IPS-20b (cell line): ENCODE measurements around the gene KIAA0753.
"Not testable (repeated sequence)": the region's sequence is repeated elsewhere in the genome, so short reads cannot be mapped to it uniquely, and the experiment has no call there.

Source experiments
- H3K27ac ChIP-seq: one replicate; pipeline ENCODE4 v1.5.1; 2013; ENCODE audit warnings: low read length
- H3K27me3 ChIP-seq: 2 replicates; pipeline ENCODE4 v1.6.1; 2013; ENCODE audit warnings: mild to moderate bottlenecking, low read length, inconsistent platforms; ENCODE audit not compliant: insufficient read depth
- H3K36me3 ChIP-seq: 2 replicates; pipeline ENCODE4 v1.6.1; 2013; ENCODE audit warnings: low read depth, mild to moderate bottlenecking, inconsistent platforms, low read length, moderate library complexity; ENCODE audit not compliant: insufficient read depth
- H3K4me1 ChIP-seq: 2 replicates; pipeline ENCODE4 v1.6.1; 2013; ENCODE audit warnings: mild to moderate bottlenecking, control low read depth, inconsistent platforms, low read length, moderate library complexity; ENCODE audit not compliant: insufficient read depth
- H3K4me3 ChIP-seq: 2 replicates; pipeline ENCODE4 v1.5.1; 2013; ENCODE audit warnings: mild to moderate bottlenecking, low read length, inconsistent platforms
- H3K9ac ChIP-seq: 2 replicates; pipeline ENCODE4 v1.6.1; 2013; ENCODE audit warnings: low read depth, mild to moderate bottlenecking, inconsistent platforms, low read length, moderate library complexity
- H3K9me3 ChIP-seq: 2 replicates; pipeline ENCODE4 v1.6.1; 2013; ENCODE audit warnings: mild to moderate bottlenecking, low read depth, low read length, inconsistent platforms; ENCODE audit not compliant: insufficient read depth

Gene KIAA0753

GRCh38 chr17:6573982-6574686, 66.4 kb downstream of the KIAA0753 start:
- Histone ChIP-seq H3K9ac (no peak overlapping the region), H3K4me1 (no peaks in the 10 kb centered on the region; the same call in none of the 2 replicates), H3K4me3 (no peak overlapping the region), H3K9me3 (no peaks in the 10 kb centered on the region), H3K36me3 (peaks cover 13% of the 10 kb centered on the region; the same call in 1 of the 2 replicates), H3K27me3 (no peaks in the 10 kb centered on the region), H3K27ac (no peak overlapping the region)

- H3K27ac ChIP-seq, H3K9ac ChIP-seq, H3K4me3 ChIP-seq, H3K9me3 ChIP-seq, H3K4me1 ChIP-seq, H3K36me3 ChIP-seq, H3K27me3 ChIP-seq: not testable (repeated sequence)
Observed at GRCh38 chr17:6573495-6573894, 67.0 kb downstream of the KIAA0753 start.

- Histone ChIP-seq H3K27ac (no peak overlapping the region), H3K9ac (no peak overlapping the region), H3K36me3 (peaks cover 1% of the 10 kb centered on the region; the same call in 1 of the 2 replicates), H3K4me1 (peaks cover 7% of the 10 kb centered on the region; the same call in 1 of the 2 replicates), H3K4me3 (no peak overlapping the region), H3K27me3 (no peaks in the 10 kb centered on the region), H3K9me3 (no peaks in the 10 kb centered on the region)
Observed at GRCh38 chr17:6572972-6573370, 67.5 kb downstream of the KIAA0753 start.

GRCh38 chr17:6571452-6571781, 69.1 kb downstream of the KIAA0753 start:
- H3K4me3 ChIP-seq, result no peak overlapping the region
- no peaks in the 10 kb centered on the region for H3K9me3 ChIP-seq
- no peak overlapping the region for H3K27ac ChIP-seq
- H3K36me3 ChIP-seq, result no peaks in the 10 kb centered on the region
- H3K4me1 ChIP-seq, result peaks cover 16% of the 10 kb centered on the region; the same call in 1 of the 2 replicates
- no peak overlapping the region for H3K9ac ChIP-seq
- no peaks in the 10 kb centered on the region for H3K27me3 ChIP-seq

GRCh38 chr17:6570731-6571451, 69.6 kb downstream of the KIAA0753 start:
- H3K4me3 ChIP-seq, result no peak overlapping the region
- H3K9ac ChIP-seq, result no peak overlapping the region
- H3K9me3 ChIP-seq, result no peaks in the 10 kb centered on the region
- H3K36me3 ChIP-seq, result no peaks in the 10 kb centered on the region
- H3K4me1 ChIP-seq, result peaks cover 16% of the 10 kb centered on the region; the same call in 1 of the 2 replicates
- H3K27ac ChIP-seq, result no peak overlapping the region
- H3K27me3 ChIP-seq, result no peaks in the 10 kb centered on the region

- Histone ChIP-seq H3K9ac (no peak overlapping the region), H3K4me1 (peaks cover 16% of the 10 kb centered on the region; the same call in 1 of the 2 replicates), H3K36me3 (no peaks in the 10 kb centered on the region)
Observed at GRCh38 chr17:6569370-6570285, 70.9 kb downstream of the KIAA0753 start.

GRCh38 chr17:6568184-6568758, 72.2 kb downstream of the KIAA0753 start:
- Histone ChIP-seq H3K27ac (no peak overlapping the region), H3K9ac (no peak overlapping the region), H3K9me3 (no peaks in the 10 kb centered on the region), H3K4me1 (peaks cover 16% of the 10 kb centered on the region; the same call in 1 of the 2 replicates), H3K4me3 (peak overlapping the region; percentile 8; the same call in 1 of the 2 replicates), H3K36me3 (no peaks in the 10 kb centered on the region), H3K27me3 (no peaks in the 10 kb centered on the region)

More at GRCh38 chr17:6569370-6570285, 70.9 kb downstream of the KIAA0753 start:
- Histone ChIP-seq H3K27me3 (no peaks in the 10 kb centered on the region), H3K27ac (no peak overlapping the region), H3K9me3 (no peaks in the 10 kb centered on the region), H3K4me3 (no peak overlapping the region)

GRCh38 chr17:6567528-6568183, 72.9 kb downstream of the KIAA0753 start:
- Histone ChIP-seq H3K9me3 (no peaks in the 10 kb centered on the region), H3K9ac (no peak overlapping the region), H3K27ac (no peak overlapping the region), H3K36me3 (no peaks in the 10 kb centered on the region), H3K27me3 (no peaks in the 10 kb centered on the region), H3K4me1 (peaks cover 16% of the 10 kb centered on the region; the same call in 1 of the 2 replicates), H3K4me3 (peak overlapping the region; percentile 8; the same call in 1 of the 2 replicates)

GRCh38 chr17:6561446-6561845, 79.1 kb downstream of the KIAA0753 start:
- no peaks in the 10 kb centered on the region for H3K4me1 ChIP-seq

GRCh38 chr17:6560496-6560895, 80.0 kb downstream of the KIAA0753 start:
- H3K27me3 ChIP-seq, result peaks cover 44% of the 10 kb centered on the region
- H3K9me3 ChIP-seq, result no peaks in the 10 kb centered on the region
- H3K36me3 ChIP-seq, result no peaks in the 10 kb centered on the region
- no peak overlapping the region for H3K9ac ChIP-seq
- no peak overlapping the region for H3K4me3 ChIP-seq
- no peak overlapping the region for H3K27ac ChIP-seq
- H3K4me1 ChIP-seq, result no peaks in the 10 kb centered on the region

More at GRCh38 chr17:6561446-6561845, 79.1 kb downstream of the KIAA0753 start:
- no peak overlapping the region for H3K9ac ChIP-seq
- H3K9me3 ChIP-seq, result no peaks in the 10 kb centered on the region
- no peaks in the 10 kb centered on the region for H3K36me3 ChIP-seq
- no peak overlapping the region for H3K27ac ChIP-seq
- H3K4me3 ChIP-seq, result no peak overlapping the region
- H3K27me3 ChIP-seq, result peaks cover 37% of the 10 kb centered on the region
